ENCODE measurements around the gene RETN.

DNA sequence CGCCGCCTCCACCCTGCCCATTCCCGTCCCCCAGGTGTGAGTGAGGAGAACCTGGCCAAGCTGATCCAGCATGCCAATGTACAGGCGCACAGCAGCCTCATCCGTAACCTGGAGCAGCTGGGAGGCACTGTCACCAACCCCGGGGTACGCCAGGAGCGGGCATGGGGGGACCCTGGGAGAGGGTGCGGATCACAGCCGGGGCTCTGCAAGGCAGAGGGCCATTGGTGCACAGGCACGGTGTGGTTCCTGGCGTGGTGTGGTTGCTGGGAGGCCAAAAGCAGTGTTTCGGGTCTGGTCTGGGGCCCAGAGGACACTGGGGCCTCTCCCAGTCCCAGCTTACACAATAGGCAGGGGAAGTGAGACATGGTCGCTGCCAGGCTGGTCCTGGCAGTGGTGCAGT, 23.7 kb upstream of the RETN start:
- TF ChIP-seq POLR2A (IDR thresholded peaks at IDR 0.05): no peak
- TF ChIP-seq, protein P1, sequence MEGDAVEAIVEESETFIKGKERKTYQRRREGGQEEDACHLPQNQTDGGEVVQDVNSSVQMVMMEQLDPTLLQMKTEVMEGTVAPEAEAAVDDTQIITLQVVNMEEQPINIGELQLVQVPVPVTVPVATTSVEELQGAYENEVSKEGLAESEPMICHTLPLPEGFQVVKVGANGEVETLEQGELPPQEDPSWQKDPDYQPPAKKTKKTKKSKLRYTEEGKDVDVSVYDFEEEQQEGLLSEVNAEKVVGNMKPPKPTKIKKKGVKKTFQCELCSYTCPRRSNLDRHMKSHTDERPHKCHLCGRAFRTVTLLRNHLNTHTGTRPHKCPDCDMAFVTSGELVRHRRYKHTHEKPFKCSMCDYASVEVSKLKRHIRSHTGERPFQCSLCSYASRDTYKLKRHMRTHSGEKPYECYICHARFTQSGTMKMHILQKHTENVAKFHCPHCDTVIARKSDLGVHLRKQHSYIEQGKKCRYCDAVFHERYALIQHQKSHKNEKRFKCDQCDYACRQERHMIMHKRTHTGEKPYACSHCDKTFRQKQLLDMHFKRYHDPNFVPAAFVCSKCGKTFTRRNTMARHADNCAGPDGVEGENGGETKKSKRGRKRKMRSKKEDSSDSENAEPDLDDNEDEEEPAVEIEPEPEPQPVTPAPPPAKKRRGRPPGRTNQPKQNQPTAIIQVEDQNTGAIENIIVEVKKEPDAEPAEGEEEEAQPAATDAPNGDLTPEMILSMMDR (IDR thresholded peaks at IDR 0.05 in 8 of 11, conservative IDR thresholded peaks at IDR 0.05 in 3 of 11): no peak

Data from spleen (tissue), 7 donors.